ENCODE results near the gene PITPNC1. TPM values are rescaled to one million over a fixed set of nuclear protein-coding genes. Genes with fewer than 3 reads are reported as not detected.
"Not testable (repeated sequence)": the region's sequence is repeated elsewhere in the genome, so short reads cannot be mapped to it uniquely, and the experiment has no call there.

PITPNC1 gene
- 9.2 and 9.4 TPM in 2 replicates for total RNA-seq (2012; rRNA removed)

- H3K9ac ChIP-seq (ENCODE audit: low read depth, low read length) = peak within 1 kb of the TSS; percentile 92
- H3K36me3 ChIP-seq (ENCODE audit: insufficient read depth, low read length) = no peaks in the 10 kb centered on the region
- H3K4me3 ChIP-seq (ENCODE audit: low read length) = peak within 1 kb of the TSS; percentile 93
- H3K4me1 ChIP-seq (ENCODE audit: control insufficient read depth, insufficient read depth, low read length) = peaks cover 19% of the 10 kb centered on the region
- no peaks in the 10 kb centered on the region for H3K9me3 ChIP-seq (replicated peaks; ENCODE audit: low read length)
- peak within 1 kb of the TSS; percentile 93 for H3K4me2 ChIP-seq (ENCODE audit: low read length)
- no peaks in the 10 kb centered on the region for H3K27me3 ChIP-seq (ENCODE audit: control insufficient read depth, insufficient read depth, low read length)
These were observed at the start of gene PITPNC1 for GRCh38 chr17:67376737-67377487. TSS of gene PITPNC1 (plus strand) at chr17:67377281.

- no peaks in the 10 kb centered on the region for H3K9me3 ChIP-seq (replicated peaks; ENCODE audit: low read length)
These were observed 49.1 kb upstream of the PITPNC1 start for GRCh38 chr17:67328026-67328425.

GRCh38 chr17:67331381-67332161 lies 45.5 kb upstream of the PITPNC1 start:
- H3K4me2 ChIP-seq (ENCODE audit: low read length); H3K9me3 ChIP-seq (replicated peaks; ENCODE audit: low read length); H3K9ac ChIP-seq (ENCODE audit: low read depth, low read length); H3K27me3 ChIP-seq (ENCODE audit: control insufficient read depth, insufficient read depth, low read length); H3K36me3 ChIP-seq (ENCODE audit: insufficient read depth, low read length); H3K4me3 ChIP-seq (ENCODE audit: low read length); H3K4me1 ChIP-seq (ENCODE audit: control insufficient read depth, insufficient read depth, low read length): not testable (repeated sequence)

More at GRCh38 chr17:67328026-67328425, 49.1 kb upstream of the PITPNC1 start:
- no peak overlapping the region for H3K9ac ChIP-seq (ENCODE audit: low read depth, low read length)
- no peaks in the 10 kb centered on the region for H3K4me1 ChIP-seq (ENCODE audit: control insufficient read depth, insufficient read depth, low read length)
- no peaks in the 10 kb centered on the region for H3K27me3 ChIP-seq (ENCODE audit: control insufficient read depth, insufficient read depth, low read length)
- H3K4me2 ChIP-seq (ENCODE audit: low read length) = no peak overlapping the region
- H3K36me3 ChIP-seq (ENCODE audit: insufficient read depth, low read length) = no peaks in the 10 kb centered on the region
- no peak overlapping the region for H3K4me3 ChIP-seq (ENCODE audit: low read length)

DNA sequence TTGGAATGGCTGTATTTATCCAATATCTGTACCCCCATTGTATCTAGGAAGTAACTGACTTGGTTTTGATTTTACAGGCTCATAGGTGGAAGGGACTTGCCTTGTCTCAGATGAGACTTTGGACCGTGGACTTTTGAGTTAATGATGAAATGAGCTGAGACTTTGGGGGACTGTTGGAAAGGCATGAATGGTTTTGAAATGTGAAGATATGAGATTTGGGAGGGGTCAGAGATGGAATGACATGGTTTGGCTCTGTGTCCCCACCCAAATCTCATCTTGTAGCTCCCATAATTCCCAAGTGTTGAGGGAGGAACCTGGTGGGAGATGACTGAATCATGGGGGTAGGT lies 44.9 kb upstream of the PITPNC1 start:
- H3K4me3 ChIP-seq (ENCODE audit: low read length); H3K4me1 ChIP-seq (ENCODE audit: control insufficient read depth, insufficient read depth, low read length); H3K9me3 ChIP-seq (replicated peaks; ENCODE audit: low read length); H3K27me3 ChIP-seq (ENCODE audit: control insufficient read depth, insufficient read depth, low read length); H3K9ac ChIP-seq (ENCODE audit: low read depth, low read length); H3K4me2 ChIP-seq (ENCODE audit: low read length); H3K36me3 ChIP-seq (ENCODE audit: insufficient read depth, low read length): not testable (repeated sequence)

DNA sequence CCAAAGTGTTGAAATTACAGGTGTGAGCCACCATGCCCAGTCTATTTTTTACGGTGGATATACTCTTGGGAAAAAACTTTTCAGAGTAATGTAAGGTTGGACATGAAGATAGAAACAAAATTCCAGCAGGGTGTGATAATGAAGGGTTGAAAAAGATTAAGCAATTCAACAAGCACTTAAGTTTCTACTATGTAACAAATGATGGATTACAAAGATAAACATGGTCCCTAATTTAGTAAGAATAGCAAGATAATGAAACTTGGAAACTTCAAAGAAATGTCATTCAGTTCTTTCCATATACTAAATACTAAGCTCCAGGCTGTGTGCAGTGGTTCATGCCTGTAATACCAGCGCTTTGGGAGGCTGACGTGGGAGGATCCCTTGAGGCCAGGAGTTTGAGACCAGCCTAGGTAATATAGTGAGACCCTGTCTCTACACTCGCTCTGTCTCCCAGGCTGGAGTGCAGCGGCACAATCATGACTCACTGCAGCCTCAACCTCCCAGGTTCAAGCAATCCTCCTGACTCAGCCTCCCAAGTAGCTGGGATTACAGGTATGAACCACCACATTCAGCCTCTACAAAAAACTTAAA lies 41.7 kb upstream of the PITPNC1 start:
- Histone ChIP-seq H3K4me1 (ENCODE audit: control insufficient read depth, insufficient read depth, low read length) (peaks cover 15% of the 10 kb centered on the region), H3K4me3 (ENCODE audit: low read length) (no peak overlapping the region), H3K36me3 (ENCODE audit: insufficient read depth, low read length) (peaks cover 17% of the 10 kb centered on the region), H3K4me2 (ENCODE audit: low read length) (no peak overlapping the region), H3K9me3 (replicated peaks; ENCODE audit: low read length) (no peaks in the 10 kb centered on the region), H3K27me3 (ENCODE audit: control insufficient read depth, insufficient read depth, low read length) (no peaks in the 10 kb centered on the region), H3K9ac (ENCODE audit: low read depth, low read length) (no peak overlapping the region)

DNA sequence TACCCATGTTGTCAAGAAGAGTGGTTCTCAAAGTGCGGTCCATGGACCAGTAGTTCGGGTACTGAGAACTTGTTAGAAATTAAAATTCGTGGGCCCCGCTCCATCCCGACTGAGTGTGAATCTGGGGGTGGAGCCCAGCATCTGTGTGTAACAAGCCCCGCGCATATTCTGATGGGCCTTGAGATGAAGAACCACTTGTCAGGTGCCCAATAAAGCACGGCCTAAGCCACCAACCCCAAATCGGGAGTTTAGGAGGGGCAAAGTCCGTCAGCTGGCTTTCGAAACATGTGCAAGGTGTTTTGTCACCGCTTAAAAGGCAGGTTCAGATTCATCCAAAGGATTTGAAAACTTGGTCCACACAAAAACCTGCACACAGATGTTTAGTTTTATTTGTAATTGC lies 40.2 kb upstream of the PITPNC1 start:
- Histone ChIP-seq H3K4me3 (ENCODE audit: low read length) (no peak overlapping the region), H3K9ac (ENCODE audit: low read depth, low read length) (no peak overlapping the region), H3K4me2 (ENCODE audit: low read length) (no peak overlapping the region), H3K4me1 (ENCODE audit: control insufficient read depth, insufficient read depth, low read length) (peaks cover 15% of the 10 kb centered on the region), H3K9me3 (replicated peaks; ENCODE audit: low read length) (no peaks in the 10 kb centered on the region), H3K27me3 (ENCODE audit: control insufficient read depth, insufficient read depth, low read length) (no peaks in the 10 kb centered on the region), H3K36me3 (ENCODE audit: insufficient read depth, low read length) (peaks cover 31% of the 10 kb centered on the region)

DNA sequence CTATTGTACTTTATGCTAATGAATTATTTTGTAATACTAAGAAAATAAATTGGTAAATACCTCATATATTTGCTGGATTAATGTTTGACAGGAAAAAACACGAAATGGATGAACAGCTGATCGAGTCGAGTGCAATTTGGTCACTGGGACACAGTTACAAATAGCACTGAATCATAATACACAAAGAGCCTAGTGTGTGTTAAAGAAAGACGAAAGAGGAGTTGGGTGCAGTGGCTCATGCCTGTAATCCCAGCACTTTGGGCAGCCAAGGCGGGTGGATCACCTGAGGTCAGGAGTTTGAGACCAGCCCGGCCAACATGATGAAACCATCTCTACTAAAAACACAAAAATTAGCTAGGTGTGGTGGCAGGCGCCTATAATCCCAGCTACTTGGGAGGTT lies 38.7 kb upstream of the PITPNC1 start:
- H3K9me3 ChIP-seq (replicated peaks; ENCODE audit: low read length); H3K27me3 ChIP-seq (ENCODE audit: control insufficient read depth, insufficient read depth, low read length); H3K4me3 ChIP-seq (ENCODE audit: low read length); H3K4me2 ChIP-seq (ENCODE audit: low read length); H3K9ac ChIP-seq (ENCODE audit: low read depth, low read length): not testable (repeated sequence)
- peaks cover 15% of the 10 kb centered on the region for H3K4me1 ChIP-seq (ENCODE audit: control insufficient read depth, insufficient read depth, low read length)
- peaks cover 40% of the 10 kb centered on the region for H3K36me3 ChIP-seq (ENCODE audit: insufficient read depth, low read length)

- no peaks in the 10 kb centered on the region for H3K27me3 ChIP-seq (ENCODE audit: control insufficient read depth, insufficient read depth, low read length)
- H3K4me1 ChIP-seq (ENCODE audit: control insufficient read depth, insufficient read depth, low read length) = peaks cover 15% of the 10 kb centered on the region
- H3K36me3 ChIP-seq (ENCODE audit: insufficient read depth, low read length) = peaks cover 68% of the 10 kb centered on the region
- no peaks in the 10 kb centered on the region for H3K9me3 ChIP-seq (replicated peaks; ENCODE audit: low read length)
- no peak overlapping the region for H3K4me2 ChIP-seq (ENCODE audit: low read length)
- H3K4me3 ChIP-seq (ENCODE audit: low read length) = no peak overlapping the region
- no peak overlapping the region for H3K9ac ChIP-seq (ENCODE audit: low read depth, low read length)
These were observed 33.8 kb upstream of the PITPNC1 start for GRCh38 chr17:67343237-67343636.

GRCh38 chr17:67347826-67348225 lies 29.3 kb upstream of the PITPNC1 start:
- no peak overlapping the region for H3K4me2 ChIP-seq (ENCODE audit: low read length)
- no peaks in the 10 kb centered on the region for H3K27me3 ChIP-seq (ENCODE audit: control insufficient read depth, insufficient read depth, low read length)
- H3K9me3 ChIP-seq (replicated peaks; ENCODE audit: low read length) = no peaks in the 10 kb centered on the region
- H3K36me3 ChIP-seq (ENCODE audit: insufficient read depth, low read length) = peaks cover 75% of the 10 kb centered on the region
- H3K4me1 ChIP-seq (ENCODE audit: control insufficient read depth, insufficient read depth, low read length) = no peaks in the 10 kb centered on the region
- no peak overlapping the region for H3K4me3 ChIP-seq (ENCODE audit: low read length)
- H3K9ac ChIP-seq (ENCODE audit: low read depth, low read length) = no peak overlapping the region

DNA sequence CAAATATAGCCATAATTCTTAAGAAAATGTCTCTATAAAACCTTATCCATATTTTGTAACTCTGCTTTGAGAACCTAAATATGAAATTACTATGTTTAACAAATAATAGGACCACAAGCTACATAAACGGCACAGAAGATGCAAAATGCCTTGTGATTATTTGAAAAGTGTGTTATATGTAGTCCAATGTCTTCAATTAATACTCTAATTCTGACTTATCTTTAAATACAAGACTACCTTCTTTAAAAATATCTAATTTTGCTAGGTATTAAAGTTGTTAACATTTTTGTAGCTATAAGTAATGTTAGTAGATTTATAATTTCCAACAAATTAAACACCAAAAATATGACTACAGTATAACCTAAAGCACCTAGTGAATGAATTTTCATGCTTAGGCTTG lies 27.7 kb upstream of the PITPNC1 start:
- H3K4me1 ChIP-seq (ENCODE audit: control insufficient read depth, insufficient read depth, low read length) = no peaks in the 10 kb centered on the region
- H3K27me3 ChIP-seq (ENCODE audit: control insufficient read depth, insufficient read depth, low read length) = no peaks in the 10 kb centered on the region
- H3K36me3 ChIP-seq (ENCODE audit: insufficient read depth, low read length) = peaks cover 74% of the 10 kb centered on the region
- no peaks in the 10 kb centered on the region for H3K9me3 ChIP-seq (replicated peaks; ENCODE audit: low read length)
- no peak overlapping the region for H3K4me2 ChIP-seq (ENCODE audit: low read length)
- no peak overlapping the region for H3K4me3 ChIP-seq (ENCODE audit: low read length)
- H3K9ac ChIP-seq (ENCODE audit: low read depth, low read length) = no peak overlapping the region

DNA sequence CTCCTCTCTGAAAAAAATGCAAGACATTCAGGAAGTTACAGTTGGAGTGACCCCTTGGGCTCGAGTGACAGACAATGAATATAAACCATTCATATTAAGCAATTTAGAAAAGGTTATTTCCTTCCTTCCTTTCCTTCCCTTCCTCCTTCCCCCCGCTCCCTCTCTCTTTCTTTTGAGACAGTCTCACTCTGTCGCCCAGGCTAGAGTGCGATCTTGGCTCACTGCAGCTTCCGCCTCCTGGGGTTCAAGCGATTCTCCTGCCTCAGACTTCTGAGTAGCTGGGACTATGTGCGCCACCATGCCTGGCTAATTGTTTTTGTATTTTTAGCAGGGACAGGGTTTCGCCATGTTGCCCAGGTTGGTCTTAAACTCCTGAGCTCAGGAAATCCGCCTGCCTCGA lies 23.9 kb upstream of the PITPNC1 start:
- Histone ChIP-seq H3K36me3 (ENCODE audit: insufficient read depth, low read length) (peaks cover 70% of the 10 kb centered on the region), H3K9ac (ENCODE audit: low read depth, low read length) (no peak overlapping the region), H3K4me1 (ENCODE audit: control insufficient read depth, insufficient read depth, low read length) (no peaks in the 10 kb centered on the region), H3K4me3 (ENCODE audit: low read length) (no peak overlapping the region), H3K9me3 (replicated peaks; ENCODE audit: low read length) (no peaks in the 10 kb centered on the region), H3K27me3 (ENCODE audit: control insufficient read depth, insufficient read depth, low read length) (no peaks in the 10 kb centered on the region), H3K4me2 (ENCODE audit: low read length) (no peak overlapping the region)

Measured in skeletal muscle satellite cell (primary cell).